T-helper 1 cell treated with Interleukin-12 subunit alpha and Interleukin-12 subunit beta and Interleukin-4 antibody, amounts not matched to agents 30 ng/mL and 1 ng/mL, for 36 hours (primary cell): ENCODE results near the gene DBF4B. TPM values are rescaled to one million over a fixed set of nuclear protein-coding genes. Genes with fewer than 3 reads are reported as not detected.

Experiments used
- intact Hi-C: fragments of 100-400 bp; cut with micrococcal nuclease; formaldehyde crosslinking; loops from one replicate; pipeline ENCODE4 v1.15.1; 2024
- total RNA-seq: library from RNA; stranded (reverse); gene quantifications from 2 replicates; pipeline ENCODE4 v1.2.3, GENCODE V29; 2022

The DBF4B gene
- total RNA-seq, 1 donor from 2014 or later: 20.0 TPM

DNA sequence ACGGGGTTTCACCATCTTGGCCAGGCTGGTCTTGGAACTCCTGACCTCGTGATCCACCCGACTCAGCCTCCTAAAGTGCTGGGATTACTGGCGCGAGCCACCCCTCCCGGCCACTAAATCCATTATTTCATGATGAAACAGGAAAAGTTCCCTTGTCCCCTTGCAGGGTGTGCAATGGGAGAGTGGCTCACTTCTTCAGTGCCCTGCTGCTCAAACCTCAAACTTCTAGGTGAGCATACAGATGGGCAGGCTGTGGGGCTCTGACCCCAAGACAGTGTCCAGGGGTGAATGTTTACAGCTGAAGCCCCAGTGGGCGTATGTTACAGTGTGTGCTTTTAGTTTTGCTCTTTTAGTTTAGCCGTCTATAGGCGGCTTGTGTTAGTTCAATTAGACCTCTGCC, 87.0 kb downstream of the DBF4B start:
- intact Hi-C loops: no loop called here

DNA sequence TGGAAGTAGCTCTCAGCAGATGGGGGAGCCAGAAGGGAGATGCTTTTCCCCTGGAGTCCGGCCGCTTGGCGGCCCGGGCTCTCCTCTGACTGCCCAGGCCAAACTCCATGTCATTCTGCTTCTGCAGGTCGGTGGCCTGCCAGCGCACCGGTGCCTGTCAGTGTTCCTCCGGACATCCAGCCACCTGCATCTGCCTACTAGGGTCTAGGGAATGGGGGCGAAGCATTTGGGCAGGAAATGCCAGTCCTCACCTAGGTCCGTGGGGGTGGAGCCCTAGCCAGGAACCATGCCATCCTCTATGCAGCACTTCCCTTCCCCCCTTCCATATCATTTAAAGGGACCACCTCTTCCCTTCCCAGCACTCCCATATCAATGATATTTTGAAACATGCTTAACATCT, 87.5 kb downstream of the DBF4B start:
- intact Hi-C loops: no loop called here

DNA sequence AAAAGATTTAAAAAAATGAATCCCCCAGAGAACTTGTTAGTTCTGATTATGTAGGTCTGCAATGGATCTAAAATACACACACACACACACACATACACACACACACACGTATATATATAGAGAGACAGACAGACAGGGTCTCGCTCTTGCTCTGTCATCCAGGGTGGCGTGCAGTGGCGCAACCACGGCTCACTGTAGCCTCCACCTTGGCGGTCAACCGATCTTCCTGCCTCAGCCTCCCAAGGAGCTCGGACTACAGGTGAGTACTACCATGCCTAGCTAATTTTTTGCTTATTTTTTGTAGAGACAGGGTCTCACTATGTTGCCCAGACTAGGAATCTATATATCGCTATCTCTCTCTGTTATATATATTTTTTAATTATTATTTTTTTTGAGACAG, 88.3 kb downstream of the DBF4B start:
- intact Hi-C loops: no loop called here

DNA sequence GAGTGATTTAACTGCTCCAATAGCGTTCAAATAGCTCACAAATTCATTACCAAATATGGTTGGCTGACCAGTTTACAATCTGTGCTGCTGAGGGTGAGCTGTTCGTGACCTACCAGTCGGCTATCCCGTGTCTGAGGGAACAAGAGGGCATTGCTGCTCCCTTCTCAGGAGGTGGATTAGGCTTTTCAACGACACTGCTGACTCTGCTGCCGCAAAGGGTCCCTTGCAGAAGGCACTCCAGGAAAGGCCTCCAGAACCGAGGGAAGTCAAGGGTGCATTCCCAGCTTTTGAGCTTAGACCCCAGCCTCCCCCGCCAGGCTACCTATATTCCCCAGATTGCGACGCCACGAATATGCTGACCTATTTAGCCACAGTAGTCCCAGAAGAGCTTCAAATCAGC, 89.3 kb downstream of the DBF4B start:
- intact Hi-C loops: no loop called here

DNA sequence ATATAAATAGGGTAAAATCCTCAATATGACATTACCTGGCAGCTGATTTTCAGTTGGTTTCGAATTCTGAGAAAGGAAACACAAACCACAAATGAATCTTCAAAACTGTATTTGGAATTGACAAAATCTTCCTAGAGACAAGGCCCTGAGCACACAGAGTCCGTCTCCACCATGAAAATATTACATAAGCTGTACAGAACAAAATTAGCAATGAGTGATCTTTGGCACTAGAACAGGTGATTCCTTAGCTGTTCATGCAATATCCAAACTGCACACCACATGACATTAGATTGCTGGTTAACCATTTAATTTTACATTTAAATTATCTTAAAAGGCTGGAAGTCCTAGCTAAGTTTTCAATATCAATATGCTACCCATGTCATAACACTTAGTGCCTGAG, 89.9 kb downstream of the DBF4B start:
- intact Hi-C loops: no loop called here

Other genes starting within 250 kb of the DBF4B start
- gene GPATCH8, start 205.3 kb upstream of the DBF4B start, total RNA-seq: 45.4 and 50.8 TPM in 2 replicates
- 0.12 TPM in 1 of 2 replicates, not detected in the other for gene FZD2, start 151.2 kb upstream of the DBF4B start, total RNA-seq
- 0.07 and 0.44 TPM in 2 replicates for gene MEIOC, start 52.2 kb upstream of the DBF4B start, total RNA-seq
- gene CCDC43, start 18.9 kb upstream of the DBF4B start, total RNA-seq: 32.4 and 33.6 TPM in 2 replicates
- gene ADAM11, start 50.3 kb downstream of the DBF4B start, total RNA-seq: 0.32 TPM in 2 replicates
- 1.3 and 1.4 TPM in 2 replicates for gene GJC1, start 121.6 kb downstream of the DBF4B start, total RNA-seq
- not detected in 2 replicates for gene HIGD1B, start 139.2 kb downstream of the DBF4B start, total RNA-seq
- 165 and 169 TPM in 2 replicates for gene EFTUD2, start 190.8 kb downstream of the DBF4B start, total RNA-seq
- gene GFAP, start 206.8 kb downstream of the DBF4B start, total RNA-seq: not detected in 2 replicates
- gene KIF18B, start 239.1 kb downstream of the DBF4B start, total RNA-seq: 54.0 and 55.2 TPM in 2 replicates